Esophagus muscularis mucosa (tissue), 4 donors: ENCODE measurements around the gene FKRP. TPM values are rescaled to one million over a fixed set of nuclear protein-coding genes. Genes with fewer than 3 reads are reported as not detected.

Experiments
- DNase-seq: peaks from one replicate; pipeline ENCODE4 v3.0.0-alpha.2; 2017; ENCODE audit errors: extremely low spot score
- H3K27ac ChIP-seq, 4 donors: fragments of 200-600 bp; sonication (generic); replicated peaks in 1 of 4; 1 replicate in 3 of 4; 2 replicates in 1 of 4; pipeline ENCODE4 v1.5.1; 2016 to 2019; ENCODE audit warnings: mild to moderate bottlenecking in 1 of 4
- H3K27me3 ChIP-seq, 4 donors: fragments of 200-600 bp; sonication (generic); one replicate each; pipeline versions ENCODE4 v1.5.1 to v1.6.0; 2016 to 2019
- H3K36me3 ChIP-seq, 4 donors: fragments of 200-600 bp; sonication (generic); one replicate each; pipeline ENCODE4 v1.5.1; 2016 to 2019
- H3K4me1 ChIP-seq, 4 donors: fragments of 200-600 bp; sonication (generic); one replicate each; pipeline ENCODE4 v1.5.1; 2016 to 2019
- H3K4me3 ChIP-seq, 4 donors: fragments of 200-600 bp; sonication (generic); 1 replicate in 2 of 4; 2 replicates in 2 of 4; pipeline ENCODE4 v1.5.1; 2016 to 2019; ENCODE audit warnings: mild to moderate bottlenecking in 4 of 4, moderate library complexity in 1 of 4
- H3K9me3 ChIP-seq, 4 donors: fragments of 200-600 bp; sonication (generic); 1 replicate in 3 of 4; 2 replicates in 1 of 4; pipeline ENCODE4 v1.5.1; 2016 to 2019
- EP300 ChIP-seq: sonication (generic); formaldehyde crosslinking; IDR thresholded peaks from one replicate; pipeline ENCODE4 v1.6.1; 2017; ENCODE audit warnings: antibody characterized with exemption
- POLR2A ChIP-seq: fragments of 450-650 bp; IDR thresholded peaks from one replicate; pipeline ENCODE4 v1.6.1; 2017; ENCODE audit warnings: antibody characterized with exemption, moderate library complexity, mild to moderate bottlenecking, low read depth
- POLR2AphosphoS5 ChIP-seq, 2 donors: sonication (generic); formaldehyde crosslinking; IDR thresholded peaks; one replicate each; pipeline ENCODE4 v1.6.1; 2017; ENCODE audit warnings: antibody characterized with exemption in 2 of 2
- WGBS: methylation state at CpG from one replicate; pipeline ENCODE4 v1.1.5; 2018; 5-methylcytosine and 5-hydroxymethylcytosine counted together
- intact Hi-C: fragments of 100-400 bp; cut with DNase I; formaldehyde crosslinking; loops from one replicate; pipeline ENCODE4 v1.15.1; 2023
- total RNA-seq, 4 donors: library from RNA; depleted of rRNA; stranded (reverse); fragments of >200 nt; gene quantifications; one replicate each; pipeline versions ENCODE4 v1.1.0 to v1.2.1, GENCODE V29; 2016
- TF ChIP-seq, protein P1 (sequence below), 3 experiments: fragments of 200-600 bp in 2 of 3; fragments of 450-650 bp in 1 of 3; sonication (generic) in 2 of 3; IDR thresholded peaks; one replicate each; pipeline ENCODE4 v1.5.1; 2017 to 2019; ENCODE audit warnings: antibody characterized with exemption in 3 of 3, mild to moderate bottlenecking in 2 of 3, moderate library complexity in 1 of 3

The FKRP gene
- total RNA-seq, 4 donors from 2014 or later: 22.4 to 30.3 (median 26.5) TPM

DNA sequence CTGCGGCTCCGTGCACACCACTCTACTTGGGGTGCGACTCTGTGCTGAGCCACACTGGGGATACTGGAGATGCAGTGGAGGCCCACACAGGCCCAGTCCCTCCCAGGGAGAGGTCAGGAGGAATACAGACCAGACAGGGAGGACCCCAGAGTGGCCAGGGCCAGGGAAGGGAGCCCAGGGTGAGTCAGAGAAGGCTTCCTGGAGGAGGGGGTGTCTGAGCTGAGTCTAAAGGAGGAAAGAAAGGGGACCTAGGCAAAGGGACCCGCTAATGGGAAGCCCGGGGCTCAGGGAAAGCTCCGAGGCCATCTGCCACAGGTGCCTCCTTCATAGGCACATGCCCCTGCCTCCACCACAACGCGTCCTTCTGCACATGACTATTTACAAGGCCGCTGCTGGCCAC lies 15.7 kb upstream of the FKRP start:
- peaks cover 46 to 100% (median 97%) of the 10 kb centered on the region in 4 donors for H3K36me3 ChIP-seq
- 90% methylated on average over 9 of the region's 9 CpGs for WGBS
- H3K4me1 ChIP-seq: peaks cover 15 to 58% (median 50%) of the 10 kb centered on the region in 4 donors
- H3K27ac ChIP-seq: no peak overlapping the region
- H3K4me3 ChIP-seq: no peak overlapping the region
- intact Hi-C loops: no loop called here
- no peak for DNase-seq
- no peaks in the 10 kb centered on the region for H3K9me3 ChIP-seq
- TF ChIP-seq, protein P1, sequence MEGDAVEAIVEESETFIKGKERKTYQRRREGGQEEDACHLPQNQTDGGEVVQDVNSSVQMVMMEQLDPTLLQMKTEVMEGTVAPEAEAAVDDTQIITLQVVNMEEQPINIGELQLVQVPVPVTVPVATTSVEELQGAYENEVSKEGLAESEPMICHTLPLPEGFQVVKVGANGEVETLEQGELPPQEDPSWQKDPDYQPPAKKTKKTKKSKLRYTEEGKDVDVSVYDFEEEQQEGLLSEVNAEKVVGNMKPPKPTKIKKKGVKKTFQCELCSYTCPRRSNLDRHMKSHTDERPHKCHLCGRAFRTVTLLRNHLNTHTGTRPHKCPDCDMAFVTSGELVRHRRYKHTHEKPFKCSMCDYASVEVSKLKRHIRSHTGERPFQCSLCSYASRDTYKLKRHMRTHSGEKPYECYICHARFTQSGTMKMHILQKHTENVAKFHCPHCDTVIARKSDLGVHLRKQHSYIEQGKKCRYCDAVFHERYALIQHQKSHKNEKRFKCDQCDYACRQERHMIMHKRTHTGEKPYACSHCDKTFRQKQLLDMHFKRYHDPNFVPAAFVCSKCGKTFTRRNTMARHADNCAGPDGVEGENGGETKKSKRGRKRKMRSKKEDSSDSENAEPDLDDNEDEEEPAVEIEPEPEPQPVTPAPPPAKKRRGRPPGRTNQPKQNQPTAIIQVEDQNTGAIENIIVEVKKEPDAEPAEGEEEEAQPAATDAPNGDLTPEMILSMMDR (IDR thresholded peaks at IDR 0.05): no peak
- TF ChIP-seq POLR2AphosphoS5 (IDR thresholded peaks at IDR 0.05) (no peak), EP300 (no peak), POLR2A (no peak)
- H3K27me3 ChIP-seq: no peaks in the 10 kb centered on the region

DNA sequence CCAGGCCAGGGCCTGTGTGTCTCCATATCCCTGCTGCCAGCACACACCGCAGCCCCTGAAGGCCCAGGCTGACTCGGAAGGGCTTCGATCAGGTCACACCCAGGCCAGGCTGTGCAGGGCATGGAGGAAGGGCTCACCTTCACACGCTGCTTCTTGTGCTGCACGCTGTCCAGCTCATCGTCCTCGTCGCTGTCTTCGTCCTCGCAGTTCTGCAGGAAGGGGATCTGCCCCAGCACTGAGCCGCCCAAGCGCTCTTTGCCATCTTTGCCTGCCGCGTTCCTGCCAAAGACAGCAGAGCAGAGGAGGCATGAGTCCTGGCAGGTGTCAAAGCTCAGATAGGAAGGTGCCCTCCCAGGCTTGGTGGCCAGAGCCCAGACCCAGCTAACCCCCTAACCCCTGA lies 15.3 kb upstream of the FKRP start:
- intact Hi-C loops: no loop called here

DNA sequence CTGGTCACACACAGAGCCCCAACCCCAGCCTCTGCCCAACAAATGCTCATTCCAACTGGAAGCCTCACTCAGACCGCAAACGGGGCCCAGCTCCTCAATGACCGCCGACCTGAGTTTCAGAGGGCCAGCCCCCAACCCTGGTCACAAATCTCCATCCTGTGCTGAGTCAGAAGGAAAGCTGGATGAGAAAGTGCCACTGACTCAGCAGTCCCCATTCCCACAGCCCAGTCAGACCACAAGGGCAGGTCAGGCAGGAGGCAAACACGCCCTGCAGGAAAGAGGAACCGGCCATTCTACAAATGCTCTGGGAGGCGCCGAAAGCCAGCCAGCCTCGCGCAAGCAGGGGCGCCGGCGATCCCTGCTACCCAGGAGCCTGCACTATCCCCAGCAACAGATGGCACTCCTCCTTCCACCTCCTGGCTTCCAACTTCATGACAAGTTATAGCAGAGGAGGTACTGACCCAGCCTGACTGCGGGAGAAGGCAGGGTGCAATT lies 14.8 kb upstream of the FKRP start:
- Histone ChIP-seq H3K36me3 (peaks cover 43 to 100% (median 97%) of the 10 kb centered on the region in 4 donors), H3K4me1 (peaks cover 20 to 63% (median 46%) of the 10 kb centered on the region in 4 donors), H3K27me3 (no peaks in the 10 kb centered on the region), H3K4me3 (no peak overlapping the region), H3K9me3 (no peaks in the 10 kb centered on the region), H3K27ac (no peak overlapping the region)
- intact Hi-C loops: no loop called here
- DNase-seq: no peak
- WGBS: 63% methylated on average over 13 of the region's 14 CpGs
- TF ChIP-seq, protein P1 (IDR thresholded peaks at IDR 0.05): no peak
- no peak for TF ChIP-seq EP300
- no peak for TF ChIP-seq POLR2A
- no peak for TF ChIP-seq POLR2AphosphoS5 (IDR thresholded peaks at IDR 0.05)

More for the DNA sequence above, 15.3 kb upstream of the FKRP start:
- Histone ChIP-seq H3K36me3 (peaks cover 43 to 100% (median 97%) of the 10 kb centered on the region in 4 donors), H3K27me3 (no peaks in the 10 kb centered on the region), H3K27ac (no peak overlapping the region), H3K4me1 (peaks cover 16 to 59% (median 48%) of the 10 kb centered on the region in 4 donors), H3K4me3 (no peak overlapping the region), H3K9me3 (no peaks in the 10 kb centered on the region)
- 90% methylated on average over 14 of the region's 14 CpGs for WGBS
- no peak for DNase-seq
- TF ChIP-seq, protein P1 (IDR thresholded peaks at IDR 0.05): no peak
- TF ChIP-seq POLR2A: no peak
- no peak for TF ChIP-seq EP300
- TF ChIP-seq POLR2AphosphoS5 (IDR thresholded peaks at IDR 0.05): no peak

DNA sequence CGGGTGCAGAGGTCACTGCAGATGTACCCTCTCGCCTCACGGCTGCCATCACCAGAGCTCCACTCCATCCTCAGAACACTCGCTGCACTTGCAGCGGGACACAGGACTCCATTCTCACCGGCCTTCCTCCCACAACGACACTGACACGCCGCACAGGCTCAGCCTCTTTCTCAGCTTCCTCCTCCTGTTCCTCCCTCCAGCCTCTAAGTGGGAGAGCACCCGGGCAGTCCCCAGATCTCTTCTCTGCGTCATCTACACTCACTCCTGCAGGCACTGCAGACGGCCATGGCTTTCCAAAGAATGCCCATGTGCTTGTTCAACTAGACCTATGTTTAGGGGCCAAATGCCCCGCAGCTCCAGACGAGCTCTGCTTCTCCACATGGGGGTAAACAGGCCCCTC lies 14.3 kb upstream of the FKRP start:
- 78% methylated on average over 14 of the region's 14 CpGs for WGBS
- TF ChIP-seq, protein P1 (IDR thresholded peaks at IDR 0.05): no peak
- no peak for TF ChIP-seq POLR2A
- TF ChIP-seq POLR2AphosphoS5 (IDR thresholded peaks at IDR 0.05): no peak
- no peak for TF ChIP-seq EP300
- DNase-seq: no peak

More for the DNA sequence above, 14.3 kb upstream of the FKRP start:
- Histone ChIP-seq H3K4me3 (no peak overlapping the region), H3K36me3 (peaks cover 38 to 98% (median 94%) of the 10 kb centered on the region in 4 donors), H3K9me3 (no peaks in the 10 kb centered on the region), H3K27me3 (no peaks in the 10 kb centered on the region), H3K4me1 (peaks cover 26 to 68% (median 46%) of the 10 kb centered on the region in 4 donors), H3K27ac (no peak overlapping the region)
- intact Hi-C loops: no loop called here
